Measurements from ENCODE around the gene COBL. TPM values are rescaled to one million over a fixed set of nuclear protein-coding genes. Genes with fewer than 3 reads are reported as not detected.

Gene COBL
- total and polyA plus RNA-seq, 2 of the 8 experiments (the other 6 are each of a cell fraction or from before 2014, with no cell fraction given), result 13.8 to 40.4 TPM

GRCh38 chr7:51223505-51223904, 93.1 kb downstream of the COBL start (continued):
- TF ChIP-seq CHD7 (IDR thresholded peaks at IDR 0.05; ENCODE audit: insufficient replicate concordance, low read length) (no peak), TCF12 (IDR thresholded peaks at IDR 0.05; ENCODE audit: low read depth, low read length) (no peak), PHF8 (conservative IDR thresholded peaks at IDR 0.05; ENCODE audit: low read depth, low read length) (no peak), BCL11A (IDR thresholded peaks at IDR 0.05; ENCODE audit: low read depth in 2 of 2, low read length in 2 of 2) (no peak), FOSL1 (IDR thresholded peaks at IDR 0.05; ENCODE audit: insufficient read depth, low read depth, low read length) (no peak), NANOG (IDR thresholded peaks at IDR 0.05; ENCODE audit: insufficient read depth, low read depth, low read length, poor library complexity, severe bottlenecking) (no peak), RXRA (IDR thresholded peaks at IDR 0.05; ENCODE audit: insufficient read depth, low read depth, low read length) (no peak), SIN3A (conservative IDR thresholded peaks at IDR 0.05 in 1 of 2, IDR thresholded peaks at IDR 0.05 in 1 of 2; ENCODE audit: low read depth in 1 of 2, low read length in 2 of 2) (no peak)
